ENCODE results near the gene MDM1.

MDM1 gene

GRCh38 chr12:68345763-68346162, 13.6 kb upstream of the MDM1 start:
- no peak for ATAC-seq
- TF ChIP-seq TOX (CRISPR knock-in tag; IDR thresholded peaks at IDR 0.05; ENCODE audit: borderline replicate concordance) = no peak
- TF ChIP-seq ZC3H10 (CRISPR knock-in tag; IDR thresholded peaks at IDR 0.05) = no peak
- no peak for TF ChIP-seq ZNF70 (CRISPR knock-in tag; IDR thresholded peaks at IDR 0.05)
- TF ChIP-seq ZNF565 (CRISPR knock-in tag; conservative IDR thresholded peaks at IDR 0.05; ENCODE audit: low read depth) = no peak
- no peak for TF ChIP-seq OSR1 (CRISPR knock-in tag; IDR thresholded peaks at IDR 0.05)
- TF ChIP-seq SNAI2 (CRISPR knock-in tag; IDR thresholded peaks at IDR 0.05) = no peak
- no peak for TF ChIP-seq ESRRG (CRISPR knock-in tag; IDR thresholded peaks at IDR 0.05)
- no peak for TF ChIP-seq PPARA (CRISPR knock-in tag; IDR thresholded peaks at IDR 0.05; ENCODE audit: borderline replicate concordance)
- no peak for TF ChIP-seq ZNF8 (CRISPR knock-in tag; IDR thresholded peaks at IDR 0.05)
- TF ChIP-seq CSDC2 (CRISPR knock-in tag; IDR thresholded peaks at IDR 0.05) = no peak
- no peak for TF ChIP-seq ZFP30 (CRISPR knock-in tag; IDR thresholded peaks at IDR 0.05)
- TF ChIP-seq BACH2 (CRISPR knock-in tag; IDR thresholded peaks at IDR 0.05; ENCODE audit: borderline replicate concordance) = no peak
- no peak for TF ChIP-seq CSRNP3 (CRISPR knock-in tag; IDR thresholded peaks at IDR 0.05)
- TF ChIP-seq POU6F1 (CRISPR knock-in tag; IDR thresholded peaks at IDR 0.05; ENCODE audit: borderline replicate concordance, low read depth) = no peak
- no peak for TF ChIP-seq ISL1 (CRISPR knock-in tag; IDR thresholded peaks at IDR 0.05)
- no peak for TF ChIP-seq ARNTL (CRISPR knock-in tag; IDR thresholded peaks at IDR 0.05; ENCODE audit: borderline replicate concordance, low read depth)

GRCh38 chr12:68344126-68344525, 12.0 kb upstream of the MDM1 start:
- TF ChIP-seq ISL1 (CRISPR knock-in tag; IDR thresholded peaks at IDR 0.05) = no peak
- no peak for TF ChIP-seq ZFP30 (CRISPR knock-in tag; IDR thresholded peaks at IDR 0.05)
- TF ChIP-seq ZFP3 (CRISPR knock-in tag; IDR thresholded peaks at IDR 0.05) = no peak
- TF ChIP-seq ZNF70 (CRISPR knock-in tag; IDR thresholded peaks at IDR 0.05) = no peak
- no peak for TF ChIP-seq OSR1 (CRISPR knock-in tag; IDR thresholded peaks at IDR 0.05)
- no peak for TF ChIP-seq ARNTL (CRISPR knock-in tag; IDR thresholded peaks at IDR 0.05; ENCODE audit: borderline replicate concordance, low read depth)
- TF ChIP-seq SNAI2 (CRISPR knock-in tag; IDR thresholded peaks at IDR 0.05) = no peak
- TF ChIP-seq GLIS3 (CRISPR knock-in tag; IDR thresholded peaks at IDR 0.05) = no peak
- TF ChIP-seq CREB5 (CRISPR knock-in tag; IDR thresholded peaks at IDR 0.05; ENCODE audit: low read depth) = no peak
- no peak for TF ChIP-seq ZC3H10 (CRISPR knock-in tag; IDR thresholded peaks at IDR 0.05)
- TF ChIP-seq TSHZ2 (CRISPR knock-in tag; IDR thresholded peaks at IDR 0.05) = no peak
- TF ChIP-seq TOX (CRISPR knock-in tag; IDR thresholded peaks at IDR 0.05; ENCODE audit: borderline replicate concordance) = no peak
- no peak for TF ChIP-seq ZNF565 (CRISPR knock-in tag; conservative IDR thresholded peaks at IDR 0.05; ENCODE audit: low read depth)
- TF ChIP-seq TCF4 (CRISPR knock-in tag; IDR thresholded peaks at IDR 0.05; ENCODE audit: borderline replicate concordance) = no peak
- TF ChIP-seq CSRNP3 (CRISPR knock-in tag; IDR thresholded peaks at IDR 0.05) = no peak
- TF ChIP-seq POU6F1 (CRISPR knock-in tag; IDR thresholded peaks at IDR 0.05; ENCODE audit: borderline replicate concordance, low read depth) = no peak
- TF ChIP-seq BACH2 (CRISPR knock-in tag; IDR thresholded peaks at IDR 0.05; ENCODE audit: borderline replicate concordance) = no peak
- no peak for TF ChIP-seq PATZ1 (CRISPR knock-in tag; IDR thresholded peaks at IDR 0.05; ENCODE audit: borderline replicate concordance)
- no peak for ATAC-seq

Data from SK-N-SH treated with all-trans-retinoic acid at 6 μM for 48 hours (cell line).